ENCODE measurements around the gene STOX2. TPM values are rescaled to one million over a fixed set of nuclear protein-coding genes. Genes with fewer than 3 reads are reported as not detected.

The STOX2 gene
- total and polyA plus RNA-seq, 12 donors = 1.1 to 12.9 (median 5.2) TPM

- Histone ChIP-seq H3K9me3 (replicated peaks in 1 of 3) (no peaks in the 10 kb centered on the region), H3K27ac (no peak overlapping the region), H3K27me3 (no peaks in the 10 kb centered on the region), H3K4me1 (replicated peaks in 1 of 2) (no peaks in the 10 kb centered on the region), H3K36me3 (replicated peaks in 1 of 2) (no peaks in the 10 kb centered on the region), H3K4me3 (no peak overlapping the region)
- DNase-seq = peak in 2 of 7 donors; percentile 23 to 29
- 33 to 68% (median 59%) methylated on average over 1 of the region's 1 CpG for WGBS, 4 donors
- TF ChIP-seq CTCF (IDR thresholded peaks at IDR 0.05) = no peak
- TF ChIP-seq POLR2A (IDR thresholded peaks at IDR 0.05) = no peak
- intact Hi-C loops (cut with DNase I) = no loop called here
These were observed 125.7 kb downstream of the STOX2 start for GRCh38 chr4:184030764-184031163.

- no peak for TF ChIP-seq POLR2A (IDR thresholded peaks at IDR 0.05)
- no peak for TF ChIP-seq CTCF (IDR thresholded peaks at IDR 0.05)
- no peak overlapping the region for H3K4me3 ChIP-seq
- 91 to 94% (median 93%) methylated on average over 6 of the region's 6 CpGs for WGBS, 4 donors
- H3K36me3 ChIP-seq (replicated peaks in 1 of 2) = no peaks in the 10 kb centered on the region
- no peaks in the 10 kb centered on the region for H3K9me3 ChIP-seq (replicated peaks in 1 of 3)
- H3K4me1 ChIP-seq (replicated peaks in 1 of 2) = no peaks in the 10 kb centered on the region
- intact Hi-C loops (cut with DNase I) = no loop called here
- H3K27ac ChIP-seq = no peak overlapping the region
- H3K27me3 ChIP-seq = no peaks in the 10 kb centered on the region
- no peak for DNase-seq
These were observed 127.0 kb downstream of the STOX2 start for GRCh38 chr4:184032091-184032490.

GRCh38 chr4:184039963-184040383 is 134.9 kb downstream of the STOX2 start:
- intact Hi-C loops (cut with DNase I) = no loop called here
- no peaks in the 10 kb centered on the region for H3K9me3 ChIP-seq (replicated peaks in 1 of 3)
- H3K4me1 ChIP-seq (replicated peaks in 1 of 2) = no peaks in the 10 kb centered on the region
- peak in 1 of 7 donors; percentile 7 for DNase-seq
- no peak overlapping the region for H3K4me3 ChIP-seq
- H3K27ac ChIP-seq = no peak overlapping the region
- 16 to 25% (median 22%) methylated on average over 22 of the region's 22 CpGs for WGBS, 4 donors
- no peaks in the 10 kb centered on the region for H3K27me3 ChIP-seq
- no peak for TF ChIP-seq CTCF (IDR thresholded peaks at IDR 0.05)
- no peaks in the 10 kb centered on the region for H3K36me3 ChIP-seq (replicated peaks in 1 of 2)

- Histone ChIP-seq H3K36me3 (replicated peaks in 1 of 2) (no peaks in the 10 kb centered on the region), H3K4me1 (replicated peaks in 1 of 2) (no peaks in the 10 kb centered on the region), H3K27ac (no peak overlapping the region), H3K27me3 (no peaks in the 10 kb centered on the region), H3K9me3 (replicated peaks in 1 of 3) (peaks cover 2 to 10% (median 6%) of the 10 kb centered on the region in 3 donors), H3K4me3 (no peak overlapping the region)
- no peak for DNase-seq
- WGBS, 4 donors = 85 to 93% (median 89%) methylated on average over 10 of the region's 10 CpGs
- TF ChIP-seq CTCF (IDR thresholded peaks at IDR 0.05) (no peak), POLR2A (IDR thresholded peaks at IDR 0.05) (no peak)
- intact Hi-C loops (cut with DNase I) = no loop called here
These were observed 136.0 kb downstream of the STOX2 start for GRCh38 chr4:184041156-184041555.
